ENCODE data around the gene NOX5. TPM values are rescaled to one million over a fixed set of nuclear protein-coding genes. Genes with fewer than 3 reads are reported as not detected.

The NOX5 gene
- polyA plus RNA-seq, 1 donor from 2014 or later, result not detected

DNA sequence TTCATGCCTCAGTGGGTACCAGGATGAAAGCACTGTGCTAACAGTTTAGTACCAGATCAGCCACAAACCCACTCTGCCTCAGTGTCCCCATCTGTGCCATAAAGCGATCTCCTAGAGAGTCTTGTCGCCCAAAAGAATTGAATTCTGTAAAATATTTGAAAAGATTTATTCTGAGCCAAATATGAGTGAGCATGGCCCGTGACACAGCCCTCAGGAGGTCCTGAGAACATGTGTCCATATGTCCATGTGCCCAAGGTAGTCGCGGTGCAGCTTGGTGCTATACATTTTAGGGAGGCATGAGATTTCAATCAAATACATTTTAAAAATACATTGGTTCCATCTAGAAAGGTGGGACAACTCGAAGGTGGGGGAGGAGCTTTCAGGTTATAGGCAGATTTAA is 15.4 kb upstream of the NOX5 start:
- Histone ChIP-seq H3K4me3 (ENCODE audit: low read length) (no peak overlapping the region), H3K27ac (ENCODE audit: low read length) (no peak overlapping the region), H3K9me2 (ENCODE audit: insufficient read depth, low read length) (no peaks in the 10 kb centered on the region), H3F3A (ENCODE audit: insufficient read depth, low read length, poor library complexity, severe bottlenecking) (no peaks in the 10 kb centered on the region), H3K79me2 (replicated peaks; ENCODE audit: insufficient read depth, low read length) (no peaks in the 10 kb centered on the region), H3K4me2 (ENCODE audit: low read length) (no peak overlapping the region), H3K27me3 (ENCODE audit: insufficient read depth, low read depth, low read length) (no peaks in the 10 kb centered on the region), H3K9me3 (ENCODE audit: low read length) (no peaks in the 10 kb centered on the region), H2AFZ (ENCODE audit: low read depth, low read length) (no peak overlapping the region), H3K9ac (ENCODE audit: low read length) (no peak overlapping the region), H3K36me3 (ENCODE audit: insufficient read depth, low read length) (no peaks in the 10 kb centered on the region), H4K20me1 (ENCODE audit: insufficient read depth) (no peaks in the 10 kb centered on the region)
- TF ChIP-seq, protein P1, sequence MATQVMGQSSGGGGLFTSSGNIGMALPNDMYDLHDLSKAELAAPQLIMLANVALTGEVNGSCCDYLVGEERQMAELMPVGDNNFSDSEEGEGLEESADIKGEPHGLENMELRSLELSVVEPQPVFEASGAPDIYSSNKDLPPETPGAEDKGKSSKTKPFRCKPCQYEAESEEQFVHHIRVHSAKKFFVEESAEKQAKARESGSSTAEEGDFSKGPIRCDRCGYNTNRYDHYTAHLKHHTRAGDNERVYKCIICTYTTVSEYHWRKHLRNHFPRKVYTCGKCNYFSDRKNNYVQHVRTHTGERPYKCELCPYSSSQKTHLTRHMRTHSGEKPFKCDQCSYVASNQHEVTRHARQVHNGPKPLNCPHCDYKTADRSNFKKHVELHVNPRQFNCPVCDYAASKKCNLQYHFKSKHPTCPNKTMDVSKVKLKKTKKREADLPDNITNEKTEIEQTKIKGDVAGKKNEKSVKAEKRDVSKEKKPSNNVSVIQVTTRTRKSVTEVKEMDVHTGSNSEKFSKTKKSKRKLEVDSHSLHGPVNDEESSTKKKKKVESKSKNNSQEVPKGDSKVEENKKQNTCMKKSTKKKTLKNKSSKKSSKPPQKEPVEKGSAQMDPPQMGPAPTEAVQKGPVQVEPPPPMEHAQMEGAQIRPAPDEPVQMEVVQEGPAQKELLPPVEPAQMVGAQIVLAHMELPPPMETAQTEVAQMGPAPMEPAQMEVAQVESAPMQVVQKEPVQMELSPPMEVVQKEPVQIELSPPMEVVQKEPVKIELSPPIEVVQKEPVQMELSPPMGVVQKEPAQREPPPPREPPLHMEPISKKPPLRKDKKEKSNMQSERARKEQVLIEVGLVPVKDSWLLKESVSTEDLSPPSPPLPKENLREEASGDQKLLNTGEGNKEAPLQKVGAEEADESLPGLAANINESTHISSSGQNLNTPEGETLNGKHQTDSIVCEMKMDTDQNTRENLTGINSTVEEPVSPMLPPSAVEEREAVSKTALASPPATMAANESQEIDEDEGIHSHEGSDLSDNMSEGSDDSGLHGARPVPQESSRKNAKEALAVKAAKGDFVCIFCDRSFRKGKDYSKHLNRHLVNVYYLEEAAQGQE (IDR thresholded peaks at IDR 0.05; ENCODE audit: borderline replicate concordance), result no peak
- TF ChIP-seq, protein P2, sequence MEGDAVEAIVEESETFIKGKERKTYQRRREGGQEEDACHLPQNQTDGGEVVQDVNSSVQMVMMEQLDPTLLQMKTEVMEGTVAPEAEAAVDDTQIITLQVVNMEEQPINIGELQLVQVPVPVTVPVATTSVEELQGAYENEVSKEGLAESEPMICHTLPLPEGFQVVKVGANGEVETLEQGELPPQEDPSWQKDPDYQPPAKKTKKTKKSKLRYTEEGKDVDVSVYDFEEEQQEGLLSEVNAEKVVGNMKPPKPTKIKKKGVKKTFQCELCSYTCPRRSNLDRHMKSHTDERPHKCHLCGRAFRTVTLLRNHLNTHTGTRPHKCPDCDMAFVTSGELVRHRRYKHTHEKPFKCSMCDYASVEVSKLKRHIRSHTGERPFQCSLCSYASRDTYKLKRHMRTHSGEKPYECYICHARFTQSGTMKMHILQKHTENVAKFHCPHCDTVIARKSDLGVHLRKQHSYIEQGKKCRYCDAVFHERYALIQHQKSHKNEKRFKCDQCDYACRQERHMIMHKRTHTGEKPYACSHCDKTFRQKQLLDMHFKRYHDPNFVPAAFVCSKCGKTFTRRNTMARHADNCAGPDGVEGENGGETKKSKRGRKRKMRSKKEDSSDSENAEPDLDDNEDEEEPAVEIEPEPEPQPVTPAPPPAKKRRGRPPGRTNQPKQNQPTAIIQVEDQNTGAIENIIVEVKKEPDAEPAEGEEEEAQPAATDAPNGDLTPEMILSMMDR (IDR thresholded peaks at IDR 0.05; ENCODE audit: poor library complexity, severe bottlenecking), result no peak

DNA sequence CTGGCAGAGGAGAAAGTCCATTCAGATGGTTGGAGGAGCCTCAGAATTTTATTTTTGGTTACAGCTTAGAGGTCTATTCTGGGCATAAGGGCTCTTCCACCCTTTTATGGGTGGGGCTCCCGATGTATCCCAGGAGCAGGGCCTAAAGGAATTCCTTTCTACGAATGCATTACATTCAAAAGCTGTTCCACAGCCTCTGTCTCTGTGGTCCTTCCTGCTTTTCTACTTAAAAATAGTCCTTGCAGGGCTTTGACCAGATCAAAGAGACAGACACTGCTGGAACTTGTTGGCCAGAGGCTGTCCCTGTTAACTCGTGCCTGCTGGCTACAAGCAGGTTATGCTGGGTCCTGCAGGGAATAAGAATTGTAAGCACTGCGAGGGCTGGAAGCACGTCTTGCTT is 14.4 kb upstream of the NOX5 start:
- TF ChIP-seq TAF1 (IDR thresholded peaks at IDR 0.05; ENCODE audit: low read depth), result no peak
- TF ChIP-seq RAD21 (conservative IDR thresholded peaks at IDR 0.05), result no peak
- no peak for TF ChIP-seq SMC3 (conservative IDR thresholded peaks at IDR 0.05; ENCODE audit: poor library complexity)
- no peak for TF ChIP-seq MXI1 (conservative IDR thresholded peaks at IDR 0.05; ENCODE audit: poor library complexity, severe bottlenecking)
- no peak for TF ChIP-seq EZH2 (IDR thresholded peaks at IDR 0.05; ENCODE audit: borderline replicate concordance, insufficient read depth, low read length, poor library complexity, severe bottlenecking)
- TF ChIP-seq, protein P1 (IDR thresholded peaks at IDR 0.05; ENCODE audit: borderline replicate concordance), result no peak
- TF ChIP-seq EP300 (conservative IDR thresholded peaks at IDR 0.05; ENCODE audit: poor library complexity, severe bottlenecking), result no peak
- no peak for TF ChIP-seq POLR2AphosphoS5 (IDR thresholded peaks at IDR 0.05)
- TF ChIP-seq, protein P2 (IDR thresholded peaks at IDR 0.05; ENCODE audit: poor library complexity, severe bottlenecking), result no peak
- Histone ChIP-seq H3K9me2 (ENCODE audit: insufficient read depth, low read length) (no peaks in the 10 kb centered on the region), H3K27ac (ENCODE audit: low read length) (no peak overlapping the region), H3K4me2 (ENCODE audit: low read length) (no peak overlapping the region), H3K9ac (ENCODE audit: low read length) (no peak overlapping the region), H3K36me3 (ENCODE audit: insufficient read depth, low read length) (no peaks in the 10 kb centered on the region), H3K79me2 (replicated peaks; ENCODE audit: insufficient read depth, low read length) (no peaks in the 10 kb centered on the region), H3K9me3 (ENCODE audit: low read length) (no peaks in the 10 kb centered on the region), H4K20me1 (ENCODE audit: insufficient read depth) (no peaks in the 10 kb centered on the region), H3K4me3 (ENCODE audit: low read length) (no peak overlapping the region), H3K27me3 (ENCODE audit: insufficient read depth, low read depth, low read length) (no peaks in the 10 kb centered on the region), H2AFZ (ENCODE audit: low read depth, low read length) (no peak overlapping the region), H3F3A (ENCODE audit: insufficient read depth, low read length, poor library complexity, severe bottlenecking) (no peaks in the 10 kb centered on the region)
